HT1080 (cell line): ENCODE data around the gene HSPA5. TPM values are rescaled to one million over a fixed set of nuclear protein-coding genes. Genes with fewer than 3 reads are reported as not detected.
"Not testable (repeated sequence)": the region's sequence is repeated elsewhere in the genome, so short reads cannot be mapped to it uniquely, and the experiment has no call there.

Experiments used
- DNase-seq: peaks from one replicate; pipeline ENCODE4 v3.0.0-alpha.2; 2015; ENCODE audit warnings: low read depth
- polyA plus RNA-seq, 2 experiments: library from polyadenylated mRNA; depleted of rRNA; stranded (reverse); fragments of >200 nt; gene quantifications; 2 replicates each; pipeline ENCODE4 v1.2.3, GENCODE V29; 2015
- total RNA-seq: library from RNA; depleted of rRNA; stranded (reverse); fragments of >200 nt; shearing (Covaris generic); gene quantifications from 2 replicates; pipeline ENCODE4 v1.2.3, GENCODE V29; 2014; rRNA removed

The HSPA5 gene
- 55.3 and 83.3 TPM in 2 replicates for total RNA-seq
- polyA plus RNA-seq (2015; cell fraction: cytosol; rRNA removed): 261 and 283 TPM in 2 replicates
- polyA plus RNA-seq (2015; cell fraction: nucleus; rRNA removed): 1,101 and 1,193 TPM in 2 replicates

GRCh38 chr9:125241000-125241862 lies at the start of gene HSPA5:
Gene HSPA5, minus strand, starts transcription at chr9:125241343. Its CDS starts 217 bp downstream, at chr9:125241126.
- DNase-seq: peak; percentile 100

- DNase-seq: not testable (repeated sequence)
These were observed 45.8 kb upstream of the HSPA5 start for GRCh38 chr9:125286935-125287433.

GRCh38 chr9:125284855-125285254 lies 43.7 kb upstream of the HSPA5 start:
- DNase-seq: no peak

- DNase-seq: no peak
These were observed 39.8 kb upstream of the HSPA5 start for GRCh38 chr9:125280945-125281344.

GRCh38 chr9:125277411-125277810 lies 36.3 kb upstream of the HSPA5 start:
- DNase-seq: no peak

- DNase-seq: no peak
These were observed 35.6 kb upstream of the HSPA5 start for GRCh38 chr9:125276771-125277170.

- DNase-seq: no peak
These were observed 31.6 kb upstream of the HSPA5 start for GRCh38 chr9:125272697-125273096.

GRCh38 chr9:125271081-125271480 lies 29.9 kb upstream of the HSPA5 start:
- no peak for DNase-seq

GRCh38 chr9:125269014-125269397 lies 27.9 kb upstream of the HSPA5 start:
- DNase-seq: no peak

GRCh38 chr9:125268394-125269013 lies 27.4 kb upstream of the HSPA5 start:
- DNase-seq: no peak

- not testable (repeated sequence) for DNase-seq
These were observed 22.9 kb upstream of the HSPA5 start for GRCh38 chr9:125264068-125264467.

- DNase-seq: no peak
These were observed 21.3 kb upstream of the HSPA5 start for GRCh38 chr9:125262294-125262991.

- peak; percentile 93 for DNase-seq
These were observed 20.6 kb upstream of the HSPA5 start, which contains the start of gene GAPVD1 for GRCh38 chr9:125261501-125262293. Gene GAPVD1, plus strand, starts transcription at chr9:125261826. Its CDS starts 37,096 bp downstream, at chr9:125298922.

GRCh38 chr9:125260561-125260960 lies 19.4 kb upstream of the HSPA5 start:
- no peak for DNase-seq

GRCh38 chr9:125258832-125259534 lies 17.8 kb upstream of the HSPA5 start:
- DNase-seq: no peak

GRCh38 chr9:125258160-125258785 lies 17.1 kb upstream of the HSPA5 start:
- no peak for DNase-seq

- DNase-seq: peak; percentile 28
These were observed 14.7 kb upstream of the HSPA5 start for GRCh38 chr9:125255781-125256391.

GRCh38 chr9:125254231-125254630 lies 13.1 kb upstream of the HSPA5 start:
- DNase-seq: no peak

- DNase-seq: no peak
These were observed 5.1 kb upstream of the HSPA5 start for GRCh38 chr9:125246261-125246667.
